ENCODE measurements around the gene ZNF438.

The ZNF438 gene

GRCh38 chr10:30833628-30833970 is 198.1 kb downstream of the ZNF438 start:
- no peak overlapping the region for H3K4me3 ChIP-seq (ENCODE audit: low read depth in 1 of 2, low read length in 2 of 2)
- H3K36me3 ChIP-seq (ENCODE audit: insufficient read depth, low read length), result no peaks in the 10 kb centered on the region
- no peaks in the 10 kb centered on the region for H4K20me1 ChIP-seq (ENCODE audit: insufficient read depth, low read length)
- H3K9me3 ChIP-seq (ENCODE audit: insufficient read depth, low read length, severe bottlenecking), result no peaks in the 10 kb centered on the region
- TF ChIP-seq CTCF (IDR thresholded peaks at IDR 0.05; ENCODE audit: borderline replicate concordance, extremely low read depth, low read length, poor library complexity, severe bottlenecking) (peak; percentile 21), EZH2 (IDR thresholded peaks at IDR 0.05; ENCODE audit: borderline replicate concordance, low read depth, low read length, severe bottlenecking) (no peak)
- H3K27me3 ChIP-seq (ENCODE audit: insufficient read depth, low read length, poor library complexity), result no peaks in the 10 kb centered on the region
- no peaks in the 10 kb centered on the region for H3K4me1 ChIP-seq (ENCODE audit: insufficient read depth, low read length)
- DNase-seq, result no peak
- no peak overlapping the region for H3K9ac ChIP-seq (ENCODE audit: low read depth, low read length)
- ATAC-seq (ENCODE audit: insufficient read depth, low read depth), result peak; percentile 27; the same call in 1 of the 3 replicates
- H3K79me2 ChIP-seq (ENCODE audit: insufficient read depth, low read length), result no peaks in the 10 kb centered on the region
- H2AFZ ChIP-seq (ENCODE audit: low read depth, low read length), result no peak overlapping the region
- H3K27ac ChIP-seq (ENCODE audit: low read length), result no peak overlapping the region
- no peak overlapping the region for H3K4me2 ChIP-seq (ENCODE audit: insufficient read depth, low read length)

- H3K4me3 ChIP-seq (ENCODE audit: low read depth in 1 of 2, low read length in 2 of 2), result no peak overlapping the region
- H3K79me2 ChIP-seq (ENCODE audit: insufficient read depth, low read length), result no peaks in the 10 kb centered on the region
- DNase-seq, result no peak
- no peaks in the 10 kb centered on the region for H3K36me3 ChIP-seq (ENCODE audit: insufficient read depth, low read length)
- H3K4me2 ChIP-seq (ENCODE audit: insufficient read depth, low read length), result no peak overlapping the region
- no peaks in the 10 kb centered on the region for H3K27me3 ChIP-seq (ENCODE audit: insufficient read depth, low read length, poor library complexity)
- no peak overlapping the region for H2AFZ ChIP-seq (ENCODE audit: low read depth, low read length)
- ATAC-seq (ENCODE audit: insufficient read depth, low read depth), result peak; percentile 33; the same call in 1 of the 3 replicates
- no peaks in the 10 kb centered on the region for H4K20me1 ChIP-seq (ENCODE audit: insufficient read depth, low read length)
- H3K27ac ChIP-seq (ENCODE audit: low read length), result no peak overlapping the region
- no peaks in the 10 kb centered on the region for H3K9me3 ChIP-seq (ENCODE audit: insufficient read depth, low read length, severe bottlenecking)
- no peaks in the 10 kb centered on the region for H3K4me1 ChIP-seq (ENCODE audit: insufficient read depth, low read length)
- TF ChIP-seq CTCF (IDR thresholded peaks at IDR 0.05; ENCODE audit: borderline replicate concordance, extremely low read depth, low read length, poor library complexity, severe bottlenecking) (no peak), EZH2 (IDR thresholded peaks at IDR 0.05; ENCODE audit: borderline replicate concordance, low read depth, low read length, severe bottlenecking) (no peak)
- no peak overlapping the region for H3K9ac ChIP-seq (ENCODE audit: low read depth, low read length)
These were observed 198.7 kb downstream of the ZNF438 start for GRCh38 chr10:30832749-30833627.

- no peak for ATAC-seq (ENCODE audit: insufficient read depth, low read depth)
- Histone ChIP-seq H4K20me1 (ENCODE audit: insufficient read depth, low read length) (no peaks in the 10 kb centered on the region), H3K4me1 (ENCODE audit: insufficient read depth, low read length) (no peaks in the 10 kb centered on the region), H3K79me2 (ENCODE audit: insufficient read depth, low read length) (no peaks in the 10 kb centered on the region), H3K4me3 (ENCODE audit: low read depth in 1 of 2, low read length in 2 of 2) (no peak overlapping the region), H2AFZ (ENCODE audit: low read depth, low read length) (no peak overlapping the region), H3K36me3 (ENCODE audit: insufficient read depth, low read length) (no peaks in the 10 kb centered on the region), H3K4me2 (ENCODE audit: insufficient read depth, low read length) (no peak overlapping the region), H3K27me3 (ENCODE audit: insufficient read depth, low read length, poor library complexity) (no peaks in the 10 kb centered on the region), H3K9ac (ENCODE audit: low read depth, low read length) (no peak overlapping the region), H3K9me3 (ENCODE audit: insufficient read depth, low read length, severe bottlenecking) (no peaks in the 10 kb centered on the region), H3K27ac (ENCODE audit: low read length) (no peak overlapping the region)
- TF ChIP-seq EZH2 (IDR thresholded peaks at IDR 0.05; ENCODE audit: borderline replicate concordance, low read depth, low read length, severe bottlenecking) (no peak), CTCF (IDR thresholded peaks at IDR 0.05; ENCODE audit: borderline replicate concordance, extremely low read depth, low read length, poor library complexity, severe bottlenecking) (no peak)
- no peak for DNase-seq
These were observed 199.5 kb downstream of the ZNF438 start for GRCh38 chr10:30832001-30832748.
